ENCODE results near the gene GOLM1.

DNA sequence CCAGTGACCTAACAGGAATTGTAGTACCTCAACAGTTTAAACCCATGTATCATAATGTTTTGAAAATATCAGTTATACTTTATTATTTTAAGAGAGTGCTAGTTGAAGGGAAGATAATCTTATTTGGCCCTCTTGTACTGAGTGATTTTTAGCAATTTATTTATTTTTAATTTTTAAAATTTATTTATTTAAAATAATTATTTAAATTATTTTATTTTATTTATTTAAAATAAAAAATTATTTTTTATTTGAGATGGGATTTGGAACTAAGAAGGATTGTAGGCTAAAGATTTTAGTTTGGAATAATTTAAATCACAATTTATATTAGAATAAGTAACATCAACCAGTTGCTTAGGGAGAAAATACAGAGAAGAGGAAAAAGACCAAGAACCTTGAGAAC lies 104.3 kb downstream of the GOLM1 start:
- TF ChIP-seq, protein P1, sequence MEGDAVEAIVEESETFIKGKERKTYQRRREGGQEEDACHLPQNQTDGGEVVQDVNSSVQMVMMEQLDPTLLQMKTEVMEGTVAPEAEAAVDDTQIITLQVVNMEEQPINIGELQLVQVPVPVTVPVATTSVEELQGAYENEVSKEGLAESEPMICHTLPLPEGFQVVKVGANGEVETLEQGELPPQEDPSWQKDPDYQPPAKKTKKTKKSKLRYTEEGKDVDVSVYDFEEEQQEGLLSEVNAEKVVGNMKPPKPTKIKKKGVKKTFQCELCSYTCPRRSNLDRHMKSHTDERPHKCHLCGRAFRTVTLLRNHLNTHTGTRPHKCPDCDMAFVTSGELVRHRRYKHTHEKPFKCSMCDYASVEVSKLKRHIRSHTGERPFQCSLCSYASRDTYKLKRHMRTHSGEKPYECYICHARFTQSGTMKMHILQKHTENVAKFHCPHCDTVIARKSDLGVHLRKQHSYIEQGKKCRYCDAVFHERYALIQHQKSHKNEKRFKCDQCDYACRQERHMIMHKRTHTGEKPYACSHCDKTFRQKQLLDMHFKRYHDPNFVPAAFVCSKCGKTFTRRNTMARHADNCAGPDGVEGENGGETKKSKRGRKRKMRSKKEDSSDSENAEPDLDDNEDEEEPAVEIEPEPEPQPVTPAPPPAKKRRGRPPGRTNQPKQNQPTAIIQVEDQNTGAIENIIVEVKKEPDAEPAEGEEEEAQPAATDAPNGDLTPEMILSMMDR (IDR thresholded peaks at IDR 0.05; ENCODE audit: borderline replicate concordance, extremely low read depth, low read length, poor library complexity, severe bottlenecking) = no peak
- no peak for TF ChIP-seq EZH2 (IDR thresholded peaks at IDR 0.05; ENCODE audit: borderline replicate concordance, low read depth, low read length, severe bottlenecking)
